GM21576 (cell line): Measurements from ENCODE around the gene LRRC75B.

Experiments used
- ATAC-seq: cut with Tn5 transposase; IDR thresholded peaks from one replicate; pipeline ENCODE4 v1.9.1; 2021; ENCODE audit warnings: mild to moderate bottlenecking, moderate library complexity; ENCODE audit not compliant: unreplicated experiment

LRRC75B gene

GRCh38 chr22:24587948-24588347 lies 4.9 kb downstream of the LRRC75B start:
- ATAC-seq = no peak

- ATAC-seq = no peak
Observed at GRCh38 chr22:24587251-24587650, 5.6 kb downstream of the LRRC75B start.

GRCh38 chr22:24585927-24586546 lies 6.8 kb downstream of the LRRC75B start:
- ATAC-seq = no peak

GRCh38 chr22:24585461-24585860 lies 7.4 kb downstream of the LRRC75B start:
- no peak for ATAC-seq

GRCh38 chr22:24584871-24585411 lies 7.9 kb downstream of the LRRC75B start:
- no peak for ATAC-seq

- ATAC-seq = no peak
Observed at GRCh38 chr22:24584166-24584790, 8.6 kb downstream of the LRRC75B start.

GRCh38 chr22:24583221-24584165 lies 9.4 kb downstream of the LRRC75B start:
- no peak for ATAC-seq

GRCh38 chr22:24582056-24582814 lies 10.6 kb downstream of the LRRC75B start:
- no peak for ATAC-seq

- ATAC-seq = no peak
Observed at GRCh38 chr22:24580276-24580675, 12.6 kb downstream of the LRRC75B start.

GRCh38 chr22:24579258-24579601 lies 13.6 kb downstream of the LRRC75B start:
- no peak for ATAC-seq

- ATAC-seq = no peak
Observed at GRCh38 chr22:24578355-24579257, 14.3 kb downstream of the LRRC75B start.

- no peak for ATAC-seq
Observed at GRCh38 chr22:24576778-24577177, 16.1 kb downstream of the LRRC75B start.

GRCh38 chr22:24571266-24571665 lies 21.6 kb downstream of the LRRC75B start:
- no peak for ATAC-seq

GRCh38 chr22:24567668-24568067 lies 25.2 kb downstream of the LRRC75B start:
- ATAC-seq = no peak

GRCh38 chr22:24566899-24567511 lies 25.9 kb downstream of the LRRC75B start:
- ATAC-seq = no peak

- ATAC-seq = no peak
Observed at GRCh38 chr22:24565077-24565476, 27.8 kb downstream of the LRRC75B start.

GRCh38 chr22:24564376-24565058 lies 28.4 kb downstream of the LRRC75B start:
- no peak for ATAC-seq

GRCh38 chr22:24563246-24563645 lies 29.6 kb downstream of the LRRC75B start:
- ATAC-seq = no peak

GRCh38 chr22:24559471-24559870 lies 33.4 kb downstream of the LRRC75B start:
- no peak for ATAC-seq
